HCT116 (cell line): Measurements from ENCODE around the gene PHOSPHO1. TPM values are rescaled to one million over a fixed set of nuclear protein-coding genes. Genes with fewer than 3 reads are reported as not detected.
A peak's percentile ranks its signal among the peaks of the same experiment; 100 is the strongest.

Experiments
- ATAC-seq: fragments of 200-7000 bp; cut with Tn5 transposase; 2 replicates; pipeline ENCODE4 v1.9.1; 2020; ENCODE audit warnings: mild to moderate bottlenecking, moderate library complexity
- BruUV-seq: library from RNA; stranded (reverse); fragments of 400-500 nt; replicated peaks from 2 replicates; lab custom pipeline; 2021; lab: Mats Ljungman, UMichigan
- CTCF ChIA-PET: fragments of 300-600 bp; sonication (Branson Sonifier 250); formaldehyde crosslinking; loops from one replicate; lab custom pipeline; 2021; ENCODE audit warnings: antibody characterized with exemption; lab: Charles Lee
- POLR2A ChIA-PET: fragments of 300-600, 350-600 bp; sonication (Branson Sonifier 250); formaldehyde crosslinking; loops from one replicate; lab custom pipeline; 2021; ENCODE audit warnings: antibody characterized with exemption; lab: Charles Lee
- RAD21 ChIA-PET, 2 experiments: fragments of 300-600 bp; sonication (Branson Sonifier 250); formaldehyde crosslinking; loops; one replicate each; lab custom pipeline; 2023; ENCODE audit warnings: low total read pairs in 2 of 2; ENCODE audit not compliant: uncharacterized antibody in 2 of 2, unreplicated experiment in 2 of 2, low non-redundant PET in 1 of 2; lab: Charles Lee
- DNase-seq: peaks from one replicate; pipeline ENCODE4 v3.0.0-alpha.2; 2010; ENCODE audit warnings: low read depth, low spot score
- H2AFZ ChIP-seq: fragments of 200-600 bp; shearing (Covaris generic), sonication (generic); 2 replicates; pipeline ENCODE4 v1.6.1; 2017; ENCODE audit warnings: low read depth, mixed run types, mixed read lengths, antibody characterized with exemption, low read length; ENCODE audit not compliant: poor library complexity, severe bottlenecking
- H3K27ac ChIP-seq: 2 replicates; pipeline ENCODE4 v1.5.1; 2012; ENCODE audit warnings: low read depth, low read length
- H3K27me3 ChIP-seq: fragments of 200-600 bp; sonication (generic); 2 replicates; pipeline ENCODE4 v1.6.1; 2016; ENCODE audit warnings: mixed run types, low read length, mixed read lengths; ENCODE audit not compliant: insufficient read depth
- H3K36me3 ChIP-seq, 2 experiments: fragments of 200-500 bp in 1 of 2; fragments of 200-600 bp in 1 of 2; sonication (Bioruptor generic) in 1 of 2; sonication (generic) in 1 of 2; 2 replicates each; pipeline versions ENCODE4 v1.5.1 to v1.6.1; 2014 to 2016; ENCODE audit warnings: low read length in 2 of 2, inconsistent platforms in 1 of 2, mixed read lengths in 1 of 2, mixed run types in 1 of 2; ENCODE audit not compliant: insufficient read depth in 2 of 2, control insufficient read depth in 1 of 2
- H3K4me1 ChIP-seq, 2 experiments: fragments of 200-600 bp in 1 of 2; sonication (generic) in 1 of 2; 2 replicates each; pipeline versions ENCODE4 v1.5.1 to v1.6.1; 2012 to 2017; ENCODE audit warnings: low read length in 2 of 2, inconsistent platforms in 1 of 2, mild to moderate bottlenecking in 1 of 2, mixed read lengths in 1 of 2, mixed run types in 1 of 2, moderate library complexity in 1 of 2; ENCODE audit not compliant: insufficient read depth in 2 of 2, control insufficient read depth in 1 of 2
- H3K4me2 ChIP-seq: fragments of 200-600 bp; sonication (generic); 2 replicates; pipeline ENCODE4 v1.6.1; 2017; ENCODE audit warnings: mixed run types, low read length, mixed read lengths
- H3K4me3 ChIP-seq, 2 experiments: fragments of 200-600 bp in 1 of 2; sonication (generic) in 1 of 2; replicated peaks in 1 of 2; 2 replicates each; pipeline ENCODE4 v1.5.1; 2011 to 2016; ENCODE audit warnings: low read length in 2 of 2, control low read depth in 1 of 2, low read depth in 1 of 2, mild to moderate bottlenecking in 1 of 2, mixed read lengths in 1 of 2, mixed run types in 1 of 2
- H3K79me2 ChIP-seq: fragments of 200-600 bp; sonication (generic); 2 replicates; pipeline ENCODE4 v1.6.1; 2017; ENCODE audit warnings: mild to moderate bottlenecking, mixed run types, low read length, moderate library complexity, mixed read lengths; ENCODE audit not compliant: insufficient read depth
- H3K9ac ChIP-seq: fragments of 200-600 bp; sonication (generic); 2 replicates; pipeline ENCODE4 v1.6.1; 2016; ENCODE audit warnings: low read length, mixed read lengths
- H3K9me2 ChIP-seq: fragments of 200-600 bp; sonication (generic), shearing (Covaris generic); 2 replicates; pipeline ENCODE4 v1.6.1; 2017; ENCODE audit warnings: mixed run types, mild to moderate bottlenecking, moderate library complexity; ENCODE audit not compliant: insufficient read depth
- H3K9me3 ChIP-seq, 2 experiments: fragments of 200-500 bp in 1 of 2; fragments of 200-600 bp in 1 of 2; sonication (Bioruptor generic) in 1 of 2; sonication (generic) in 1 of 2; 2 replicates each; pipeline ENCODE4 v1.6.1; 2014 to 2017; ENCODE audit warnings: low read length in 2 of 2, mixed read lengths in 2 of 2, inconsistent platforms in 1 of 2, low read depth in 1 of 2, mild to moderate bottlenecking in 1 of 2, mixed run types in 1 of 2, moderate library complexity in 1 of 2; ENCODE audit not compliant: control insufficient read depth in 1 of 2, insufficient read depth in 1 of 2
- H4K20me1 ChIP-seq: fragments of 200-600 bp; sonication (generic), shearing (Covaris generic); 2 replicates; pipeline ENCODE4 v1.6.1; 2017; ENCODE audit warnings: mixed run types, mild to moderate bottlenecking, moderate library complexity; ENCODE audit not compliant: insufficient read depth
- EGR1 ChIP-seq: IDR thresholded peaks from 2 replicates; pipeline ENCODE4 v1.6.1; 2012; ENCODE audit warnings: low read depth
- EZH2 ChIP-seq: fragments of 200-600 bp; sonication (generic); IDR thresholded peaks from 2 replicates; pipeline ENCODE4 v1.6.1; 2017; ENCODE audit warnings: antibody characterized with exemption, mixed run types
- EZH2phosphoT487 ChIP-seq: fragments of 200-600 bp; IDR thresholded peaks from 2 replicates; pipeline ENCODE4 v1.6.1; 2018; ENCODE audit warnings: antibody characterized with exemption, borderline replicate concordance
- FOSL1 ChIP-seq: IDR thresholded peaks from 2 replicates; pipeline ENCODE4 v1.6.1; 2012; ENCODE audit warnings: low read depth
- POLR2AphosphoS5 ChIP-seq: IDR thresholded peaks from 2 replicates; pipeline ENCODE4 v1.6.1; 2011; ENCODE audit warnings: mild to moderate bottlenecking, low read depth, low read length, moderate library complexity
- SIN3A ChIP-seq: IDR thresholded peaks from 2 replicates; pipeline ENCODE4 v1.6.1; 2012; ENCODE audit warnings: low read depth
- SP1 ChIP-seq: IDR thresholded peaks from 2 replicates; pipeline ENCODE4 v1.6.1; 2012; ENCODE audit warnings: low read depth
- SRF ChIP-seq: IDR thresholded peaks from 2 replicates; pipeline ENCODE4 v1.6.1; 2012; ENCODE audit warnings: low read depth
- TCF7L2 ChIP-seq: IDR thresholded peaks from 2 replicates; pipeline ENCODE4 v1.7.0; 2011; ENCODE audit warnings: borderline replicate concordance, inconsistent platforms; ENCODE audit not compliant: insufficient read depth, insufficient read length; ENCODE audit errors: extremely low read depth
- YY1 ChIP-seq: IDR thresholded peaks from 2 replicates; pipeline ENCODE4 v1.6.1; 2011; ENCODE audit warnings: low read length, low read depth, moderate library complexity, mild to moderate bottlenecking; ENCODE audit not compliant: insufficient replicate concordance; ENCODE audit errors: extremely low read depth
- intact Hi-C: fragments of 100-400 bp; cut with micrococcal nuclease; formaldehyde crosslinking; loops from 2 replicates; pipeline ENCODE4 v1.10.0; 2022
- total RNA-seq: library from RNA; stranded (reverse); gene quantifications from one replicate; pipeline ENCODE4 v1.2.1, GENCODE V29; 2021; ENCODE audit not compliant: unreplicated experiment
- TF ChIP-seq, protein P1 (sequence below): IDR thresholded peaks from 2 replicates; pipeline ENCODE4 v1.6.1; 2012; ENCODE audit warnings: low read depth
- TF ChIP-seq, protein P2 (sequence below): IDR thresholded peaks from 2 replicates; pipeline ENCODE4 v1.6.1; 2012

Gene PHOSPHO1
- total RNA-seq, 1 experiment from 2014 or later = 3.0 TPM

DNA sequence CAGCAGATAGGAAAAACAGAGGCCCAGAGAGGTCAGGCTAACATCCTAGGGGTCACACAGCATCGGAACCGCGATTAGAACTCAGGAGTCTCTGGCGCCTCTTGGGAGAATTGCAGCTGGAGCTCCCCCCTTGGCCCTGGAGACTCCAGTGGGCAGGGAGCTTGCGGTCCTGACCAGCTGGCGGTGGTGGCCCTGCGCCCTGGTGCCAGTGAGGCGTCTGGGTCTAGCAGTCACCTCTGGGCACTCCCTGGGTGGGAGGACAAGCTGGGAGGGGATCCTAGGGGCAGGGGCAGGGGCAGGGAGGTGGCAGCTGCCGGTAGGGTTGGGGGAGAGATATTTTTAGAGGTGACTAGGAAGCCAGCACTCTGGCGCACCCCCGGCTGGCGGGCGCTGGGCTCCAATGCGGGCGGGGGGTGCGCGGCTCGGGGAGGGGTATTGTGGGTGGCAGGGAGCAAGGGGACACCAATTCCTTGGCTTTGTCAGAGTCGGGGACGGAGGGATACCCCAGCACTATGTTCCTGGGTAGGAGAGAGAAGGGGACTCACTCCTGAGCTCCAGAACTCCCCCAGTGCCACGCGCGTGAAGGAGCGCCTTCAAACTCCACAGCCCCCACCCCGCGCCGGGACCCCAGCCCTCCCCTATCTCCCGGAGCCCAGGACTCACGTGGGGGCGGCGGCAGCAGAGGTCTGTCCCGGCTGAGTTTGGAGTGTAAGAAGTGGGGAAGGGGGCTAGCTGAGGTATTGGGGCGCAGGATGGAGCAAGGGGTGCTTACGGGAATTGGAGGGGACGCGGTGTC is 584 bp downstream of the PHOSPHO1 start:
- TF ChIP-seq TCF7L2 (no peak), SP1 (no peak), EGR1 (no peak), SRF (no peak), EZH2phosphoT487 (no peak)
- Histone ChIP-seq H3K9me3 (no peaks in the 10 kb centered on the region), H3K27me3 (no peaks in the 10 kb centered on the region), H3K4me3 (peak overlapping the region; percentile 66 to 70), H4K20me1 (no peaks in the 10 kb centered on the region), H3K36me3 (no peaks in the 10 kb centered on the region), H3K79me2 (no peaks in the 10 kb centered on the region), H3K9me2 (no peaks in the 10 kb centered on the region), H3K4me2 (peak overlapping the region; percentile 97), H3K27ac (no peak overlapping the region), H3K9ac (peak overlapping the region; percentile 56), H2AFZ (peak overlapping the region; percentile 52), H3K4me1 (peaks cover 0 to 33% of the 10 kb centered on the region in 2 experiments; a peak in 3 of 4 replicates)
- POLR2A ChIA-PET = interaction anchor here (1.5 kb wide), 1 partner anchor 30 kb away, joined by 6 read pairs; no protein-coding TSS in a partner anchor
- DNase-seq (no peak), ATAC-seq (peak; percentile 6; the same call in 1 of the 2 replicates)
- RAD21 ChIA-PET = no interaction called here
- intact Hi-C loops = loop anchor here (5.0 to 10.0 kb wide), 4 partner anchors 38 to 275 kb away; no protein-coding TSS in a partner anchor
- BruUV-seq = no TSS peak
- CTCF ChIA-PET = interaction anchor here (1.0 to 2.0 kb wide), 3 partner anchors 16 to 194 kb away, joined by 3 to 9 read pairs (median 3); no protein-coding TSS in a partner anchor

DNA sequence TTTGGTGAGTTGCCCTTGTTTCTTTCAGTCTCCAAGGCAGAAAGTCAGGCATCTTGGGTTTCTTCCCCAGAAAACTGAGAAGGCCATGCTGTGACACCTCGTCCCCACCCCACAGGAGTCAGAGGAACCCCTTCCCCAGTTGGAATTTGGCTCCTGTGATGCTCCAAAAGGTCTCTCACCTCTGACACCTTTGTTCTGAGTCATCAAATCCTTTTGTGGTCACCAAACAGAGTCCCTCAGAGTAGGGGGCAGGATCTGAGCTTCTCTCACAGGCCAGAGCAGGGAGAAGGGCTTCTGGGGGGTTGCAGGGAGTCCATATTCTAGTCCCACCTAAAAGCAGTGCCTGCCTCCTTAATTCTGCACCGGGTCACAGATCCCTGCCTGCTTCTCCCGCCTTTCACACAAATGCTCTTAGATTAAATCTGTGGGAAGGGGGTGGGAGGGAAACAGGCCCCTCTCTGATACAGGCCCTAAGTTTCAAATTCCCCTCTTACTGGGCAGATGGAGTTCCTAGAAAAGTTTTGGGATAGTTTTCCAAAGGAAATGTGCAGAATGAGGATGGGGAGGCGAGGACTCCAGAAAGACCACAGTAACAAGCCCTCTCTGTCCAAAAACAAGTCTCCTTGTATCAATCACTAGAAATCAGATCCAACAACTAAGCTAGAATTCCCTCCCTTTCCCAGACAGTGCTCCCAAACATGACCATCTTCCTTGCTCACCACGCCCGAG is 1.3 kb downstream of the PHOSPHO1 start:
- Histone ChIP-seq H4K20me1 (no peaks in the 10 kb centered on the region), H3K4me1 (peaks cover 0 to 33% of the 10 kb centered on the region in 2 experiments; a peak in 3 of 4 replicates), H3K4me3 (peak overlapping the region in 1 of 2 experiments; percentile 66; a peak in 1 of 4 replicates), H3K27ac (no peak overlapping the region), H3K27me3 (no peaks in the 10 kb centered on the region), H3K9me3 (no peaks in the 10 kb centered on the region), H3K9ac (no peak overlapping the region), H3K4me2 (peak overlapping the region; percentile 97), H3K9me2 (no peaks in the 10 kb centered on the region), H3K79me2 (no peaks in the 10 kb centered on the region), H2AFZ (no peak overlapping the region), H3K36me3 (no peaks in the 10 kb centered on the region)
- ChIA-PET POLR2A (interaction anchor here (1.5 kb wide), 1 partner anchor 31 kb away, joined by 6 read pairs; no protein-coding TSS in a partner anchor), RAD21 (no interaction called here), CTCF (interaction anchor here (1.0 to 2.2 kb wide), 9 partner anchors 16 to 345 kb away, joined by 3 to 12 read pairs (median 5); partner anchors contain the start of gene ATP5MC1)
- DNase-seq (no peak), ATAC-seq (no peak)
- intact Hi-C loops = loop anchor here (5.0 to 10.0 kb wide), 4 partner anchors 37 to 274 kb away; no protein-coding TSS in a partner anchor
- BruUV-seq = TSS peak; percentile 64
- TF ChIP-seq TCF7L2 (no peak), SIN3A (no peak), EZH2 (no peak), SP1 (no peak), YY1 (no peak), POLR2AphosphoS5 (no peak), FOSL1 (no peak), EZH2phosphoT487 (no peak)
- TF ChIP-seq, protein P1, sequence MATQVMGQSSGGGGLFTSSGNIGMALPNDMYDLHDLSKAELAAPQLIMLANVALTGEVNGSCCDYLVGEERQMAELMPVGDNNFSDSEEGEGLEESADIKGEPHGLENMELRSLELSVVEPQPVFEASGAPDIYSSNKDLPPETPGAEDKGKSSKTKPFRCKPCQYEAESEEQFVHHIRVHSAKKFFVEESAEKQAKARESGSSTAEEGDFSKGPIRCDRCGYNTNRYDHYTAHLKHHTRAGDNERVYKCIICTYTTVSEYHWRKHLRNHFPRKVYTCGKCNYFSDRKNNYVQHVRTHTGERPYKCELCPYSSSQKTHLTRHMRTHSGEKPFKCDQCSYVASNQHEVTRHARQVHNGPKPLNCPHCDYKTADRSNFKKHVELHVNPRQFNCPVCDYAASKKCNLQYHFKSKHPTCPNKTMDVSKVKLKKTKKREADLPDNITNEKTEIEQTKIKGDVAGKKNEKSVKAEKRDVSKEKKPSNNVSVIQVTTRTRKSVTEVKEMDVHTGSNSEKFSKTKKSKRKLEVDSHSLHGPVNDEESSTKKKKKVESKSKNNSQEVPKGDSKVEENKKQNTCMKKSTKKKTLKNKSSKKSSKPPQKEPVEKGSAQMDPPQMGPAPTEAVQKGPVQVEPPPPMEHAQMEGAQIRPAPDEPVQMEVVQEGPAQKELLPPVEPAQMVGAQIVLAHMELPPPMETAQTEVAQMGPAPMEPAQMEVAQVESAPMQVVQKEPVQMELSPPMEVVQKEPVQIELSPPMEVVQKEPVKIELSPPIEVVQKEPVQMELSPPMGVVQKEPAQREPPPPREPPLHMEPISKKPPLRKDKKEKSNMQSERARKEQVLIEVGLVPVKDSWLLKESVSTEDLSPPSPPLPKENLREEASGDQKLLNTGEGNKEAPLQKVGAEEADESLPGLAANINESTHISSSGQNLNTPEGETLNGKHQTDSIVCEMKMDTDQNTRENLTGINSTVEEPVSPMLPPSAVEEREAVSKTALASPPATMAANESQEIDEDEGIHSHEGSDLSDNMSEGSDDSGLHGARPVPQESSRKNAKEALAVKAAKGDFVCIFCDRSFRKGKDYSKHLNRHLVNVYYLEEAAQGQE = no peak
- TF ChIP-seq, protein P2, sequence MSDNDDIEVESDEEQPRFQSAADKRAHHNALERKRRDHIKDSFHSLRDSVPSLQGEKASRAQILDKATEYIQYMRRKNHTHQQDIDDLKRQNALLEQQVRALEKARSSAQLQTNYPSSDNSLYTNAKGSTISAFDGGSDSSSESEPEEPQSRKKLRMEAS = no peak
